KOPT-K1 (cell line): ENCODE measurements around the gene CDSN.
"Not testable (repeated sequence)": the region's sequence is repeated elsewhere in the genome, so short reads cannot be mapped to it uniquely, and the experiment has no call there.

Experiments
- H3K27ac ChIP-seq: fragments of 200-600 bp; sonication (generic); 2 replicates; pipeline ENCODE4 v1.5.1; 2016; ENCODE audit warnings: antibody characterized with exemption, mild to moderate bottlenecking, low read depth, low read length; ENCODE audit not compliant: poor library complexity, severe bottlenecking
- H3K36me3 ChIP-seq: fragments of 200-600 bp; sonication (generic); 2 replicates; pipeline ENCODE4 v1.5.1; 2017; ENCODE audit warnings: antibody characterized with exemption, mild to moderate bottlenecking, low read length, moderate library complexity; ENCODE audit not compliant: insufficient read depth
- H3K9me3 ChIP-seq: fragments of 200-600 bp; sonication (generic); 2 replicates; pipeline ENCODE4 v1.5.1; 2017; ENCODE audit warnings: antibody characterized with exemption, low read length, mild to moderate bottlenecking; ENCODE audit not compliant: insufficient read depth, poor library complexity, severe bottlenecking

The CDSN gene

GRCh38 chr6:31120151-31120915 is at the start of gene CDSN:
Gene CDSN (minus strand): TSS chr6:31120446. CDS start chr6:31120419, 27 bp downstream.
- Histone ChIP-seq H3K36me3 (no peaks in the 10 kb centered on the region), H3K27ac (no peak within 1 kb of the TSS), H3K9me3 (no peaks in the 10 kb centered on the region)

- Histone ChIP-seq H3K36me3 (peaks cover 11% of the 10 kb centered on the region; the same call in 1 of the 2 replicates), H3K27ac (no peak overlapping the region), H3K9me3 (no peaks in the 10 kb centered on the region)
Observed at GRCh38 chr6:31169123-31169857, 49.0 kb upstream of the CDSN start.

- no peak overlapping the region for H3K27ac ChIP-seq
- no peaks in the 10 kb centered on the region for H3K9me3 ChIP-seq
- peaks cover 18% of the 10 kb centered on the region for H3K36me3 ChIP-seq
Observed at GRCh38 chr6:31168606-31169005, 48.4 kb upstream of the CDSN start.

GRCh38 chr6:31165986-31166385 is 45.7 kb upstream of the CDSN start:
- no peaks in the 10 kb centered on the region for H3K9me3 ChIP-seq
- peaks cover 44% of the 10 kb centered on the region for H3K36me3 ChIP-seq
- H3K27ac ChIP-seq: no peak overlapping the region

GRCh38 chr6:31165064-31165832 is 45.0 kb upstream of the CDSN start:
- peaks cover 51% of the 10 kb centered on the region for H3K36me3 ChIP-seq
- H3K9me3 ChIP-seq, H3K27ac ChIP-seq: not testable (repeated sequence)

GRCh38 chr6:31164475-31165063 is 44.3 kb upstream of the CDSN start:
- peaks cover 57% of the 10 kb centered on the region for H3K36me3 ChIP-seq
- H3K9me3 ChIP-seq, H3K27ac ChIP-seq: not testable (repeated sequence)

- H3K36me3 ChIP-seq: peaks cover 59% of the 10 kb centered on the region
- H3K27ac ChIP-seq: no peak overlapping the region
- no peaks in the 10 kb centered on the region for H3K9me3 ChIP-seq
Observed at GRCh38 chr6:31163922-31164321, 43.7 kb upstream of the CDSN start.

- no peaks in the 10 kb centered on the region for H3K9me3 ChIP-seq
- no peak overlapping the region for H3K27ac ChIP-seq
- peaks cover 59% of the 10 kb centered on the region for H3K36me3 ChIP-seq
Observed at GRCh38 chr6:31162463-31163165, 42.4 kb upstream of the CDSN start.

- Histone ChIP-seq H3K27ac (no peak overlapping the region), H3K9me3 (no peaks in the 10 kb centered on the region), H3K36me3 (peaks cover 63% of the 10 kb centered on the region)
Observed at GRCh38 chr6:31161216-31162126, 41.2 kb upstream of the CDSN start.

GRCh38 chr6:31158863-31159855 is 38.9 kb upstream of the CDSN start:
- peak overlapping the region; percentile 88 for H3K27ac ChIP-seq
- H3K36me3 ChIP-seq: peaks cover 73% of the 10 kb centered on the region
- H3K9me3 ChIP-seq: no peaks in the 10 kb centered on the region

- Histone ChIP-seq H3K27ac (peak within 1 kb of the TSS; percentile 88), H3K9me3 (no peaks in the 10 kb centered on the region), H3K36me3 (peaks cover 69% of the 10 kb centered on the region)
Observed at GRCh38 chr6:31158140-31158862, 38.1 kb upstream of the CDSN start, which contains the start of gene TCF19. Gene TCF19 (plus strand): TSS chr6:31158589. CDS start chr6:31159470, 881 bp downstream.

GRCh38 chr6:31157513-31158139 is 37.4 kb upstream of the CDSN start, which contains the start of gene CCHCR1:
Gene CCHCR1 (minus strand): TSS chr6:31157802. CDS start chr6:31157600, 202 bp downstream.
- Histone ChIP-seq H3K9me3 (no peaks in the 10 kb centered on the region), H3K27ac (peak within 1 kb of the TSS; percentile 88), H3K36me3 (peaks cover 63% of the 10 kb centered on the region)
